ENCODE results near the gene SHD.
"Not testable (repeated sequence)": the region's sequence is repeated elsewhere in the genome, so short reads cannot be mapped to it uniquely, and the experiment has no call there.

DNA sequence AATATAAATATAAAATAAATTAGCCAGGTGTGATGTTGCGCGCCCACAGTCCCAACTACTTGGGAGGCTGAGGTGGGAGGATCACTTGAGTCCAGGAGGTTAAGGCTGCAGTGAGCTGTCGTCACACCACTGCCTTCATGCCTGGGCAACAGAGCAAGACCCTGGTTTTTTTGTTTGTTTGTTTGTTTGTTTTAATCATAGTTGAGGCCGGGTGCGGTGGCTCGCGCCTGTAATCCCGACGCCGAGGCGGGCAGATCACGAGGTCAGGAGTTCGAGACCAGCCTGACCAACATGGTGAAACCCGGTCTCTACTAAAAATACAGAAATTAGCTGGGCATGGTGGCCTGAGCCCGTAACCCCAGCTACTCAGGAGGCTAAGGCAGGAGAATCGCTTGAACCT lies 41.6 kb upstream of the SHD start:
- TF ChIP-seq ZFP30 (CRISPR knock-in tag; IDR thresholded peaks at IDR 0.05); CSDC2 (CRISPR knock-in tag; IDR thresholded peaks at IDR 0.05); ZNF565 (CRISPR knock-in tag; conservative IDR thresholded peaks at IDR 0.05; ENCODE audit: low read depth); CREB5 (CRISPR knock-in tag; IDR thresholded peaks at IDR 0.05; ENCODE audit: low read depth); ISL1 (CRISPR knock-in tag; IDR thresholded peaks at IDR 0.05); ZC3H10 (CRISPR knock-in tag; IDR thresholded peaks at IDR 0.05); PATZ1 (CRISPR knock-in tag; IDR thresholded peaks at IDR 0.05; ENCODE audit: borderline replicate concordance); ZNF70 (CRISPR knock-in tag; IDR thresholded peaks at IDR 0.05); ESRRG (CRISPR knock-in tag; IDR thresholded peaks at IDR 0.05); SNAI2 (CRISPR knock-in tag; IDR thresholded peaks at IDR 0.05); ARNTL (CRISPR knock-in tag; IDR thresholded peaks at IDR 0.05; ENCODE audit: borderline replicate concordance, low read depth): not testable (repeated sequence)
